Measurements from ENCODE around the gene NUP210. TPM values are rescaled to one million over a fixed set of nuclear protein-coding genes. Genes with fewer than 3 reads are reported as not detected.

The NUP210 gene
- total and polyA plus RNA-seq, 2 experiments from 2014 or later = 13.8 to 73.9 TPM

- no peak for TF ChIP-seq ETS1 (IDR thresholded peaks at IDR 0.05)
- no peak for TF ChIP-seq NANOG (IDR thresholded peaks at IDR 0.05; ENCODE audit: borderline replicate concordance)
- TF ChIP-seq JUNB (IDR thresholded peaks at IDR 0.05; ENCODE audit: unreplicated experiment) = no peak
- TF ChIP-seq ZNF331 (CRISPR knock-in tag; IDR thresholded peaks at IDR 0.05; ENCODE audit: low read depth) = no peak
- TF ChIP-seq CREB1 (CRISPR knock-in tag; IDR thresholded peaks at IDR 0.05; ENCODE audit: low read depth) = no peak
- TF ChIP-seq EZH2phosphoT487 (IDR thresholded peaks at IDR 0.05; ENCODE audit: unreplicated experiment) = no peak
- TF ChIP-seq, protein P1, sequence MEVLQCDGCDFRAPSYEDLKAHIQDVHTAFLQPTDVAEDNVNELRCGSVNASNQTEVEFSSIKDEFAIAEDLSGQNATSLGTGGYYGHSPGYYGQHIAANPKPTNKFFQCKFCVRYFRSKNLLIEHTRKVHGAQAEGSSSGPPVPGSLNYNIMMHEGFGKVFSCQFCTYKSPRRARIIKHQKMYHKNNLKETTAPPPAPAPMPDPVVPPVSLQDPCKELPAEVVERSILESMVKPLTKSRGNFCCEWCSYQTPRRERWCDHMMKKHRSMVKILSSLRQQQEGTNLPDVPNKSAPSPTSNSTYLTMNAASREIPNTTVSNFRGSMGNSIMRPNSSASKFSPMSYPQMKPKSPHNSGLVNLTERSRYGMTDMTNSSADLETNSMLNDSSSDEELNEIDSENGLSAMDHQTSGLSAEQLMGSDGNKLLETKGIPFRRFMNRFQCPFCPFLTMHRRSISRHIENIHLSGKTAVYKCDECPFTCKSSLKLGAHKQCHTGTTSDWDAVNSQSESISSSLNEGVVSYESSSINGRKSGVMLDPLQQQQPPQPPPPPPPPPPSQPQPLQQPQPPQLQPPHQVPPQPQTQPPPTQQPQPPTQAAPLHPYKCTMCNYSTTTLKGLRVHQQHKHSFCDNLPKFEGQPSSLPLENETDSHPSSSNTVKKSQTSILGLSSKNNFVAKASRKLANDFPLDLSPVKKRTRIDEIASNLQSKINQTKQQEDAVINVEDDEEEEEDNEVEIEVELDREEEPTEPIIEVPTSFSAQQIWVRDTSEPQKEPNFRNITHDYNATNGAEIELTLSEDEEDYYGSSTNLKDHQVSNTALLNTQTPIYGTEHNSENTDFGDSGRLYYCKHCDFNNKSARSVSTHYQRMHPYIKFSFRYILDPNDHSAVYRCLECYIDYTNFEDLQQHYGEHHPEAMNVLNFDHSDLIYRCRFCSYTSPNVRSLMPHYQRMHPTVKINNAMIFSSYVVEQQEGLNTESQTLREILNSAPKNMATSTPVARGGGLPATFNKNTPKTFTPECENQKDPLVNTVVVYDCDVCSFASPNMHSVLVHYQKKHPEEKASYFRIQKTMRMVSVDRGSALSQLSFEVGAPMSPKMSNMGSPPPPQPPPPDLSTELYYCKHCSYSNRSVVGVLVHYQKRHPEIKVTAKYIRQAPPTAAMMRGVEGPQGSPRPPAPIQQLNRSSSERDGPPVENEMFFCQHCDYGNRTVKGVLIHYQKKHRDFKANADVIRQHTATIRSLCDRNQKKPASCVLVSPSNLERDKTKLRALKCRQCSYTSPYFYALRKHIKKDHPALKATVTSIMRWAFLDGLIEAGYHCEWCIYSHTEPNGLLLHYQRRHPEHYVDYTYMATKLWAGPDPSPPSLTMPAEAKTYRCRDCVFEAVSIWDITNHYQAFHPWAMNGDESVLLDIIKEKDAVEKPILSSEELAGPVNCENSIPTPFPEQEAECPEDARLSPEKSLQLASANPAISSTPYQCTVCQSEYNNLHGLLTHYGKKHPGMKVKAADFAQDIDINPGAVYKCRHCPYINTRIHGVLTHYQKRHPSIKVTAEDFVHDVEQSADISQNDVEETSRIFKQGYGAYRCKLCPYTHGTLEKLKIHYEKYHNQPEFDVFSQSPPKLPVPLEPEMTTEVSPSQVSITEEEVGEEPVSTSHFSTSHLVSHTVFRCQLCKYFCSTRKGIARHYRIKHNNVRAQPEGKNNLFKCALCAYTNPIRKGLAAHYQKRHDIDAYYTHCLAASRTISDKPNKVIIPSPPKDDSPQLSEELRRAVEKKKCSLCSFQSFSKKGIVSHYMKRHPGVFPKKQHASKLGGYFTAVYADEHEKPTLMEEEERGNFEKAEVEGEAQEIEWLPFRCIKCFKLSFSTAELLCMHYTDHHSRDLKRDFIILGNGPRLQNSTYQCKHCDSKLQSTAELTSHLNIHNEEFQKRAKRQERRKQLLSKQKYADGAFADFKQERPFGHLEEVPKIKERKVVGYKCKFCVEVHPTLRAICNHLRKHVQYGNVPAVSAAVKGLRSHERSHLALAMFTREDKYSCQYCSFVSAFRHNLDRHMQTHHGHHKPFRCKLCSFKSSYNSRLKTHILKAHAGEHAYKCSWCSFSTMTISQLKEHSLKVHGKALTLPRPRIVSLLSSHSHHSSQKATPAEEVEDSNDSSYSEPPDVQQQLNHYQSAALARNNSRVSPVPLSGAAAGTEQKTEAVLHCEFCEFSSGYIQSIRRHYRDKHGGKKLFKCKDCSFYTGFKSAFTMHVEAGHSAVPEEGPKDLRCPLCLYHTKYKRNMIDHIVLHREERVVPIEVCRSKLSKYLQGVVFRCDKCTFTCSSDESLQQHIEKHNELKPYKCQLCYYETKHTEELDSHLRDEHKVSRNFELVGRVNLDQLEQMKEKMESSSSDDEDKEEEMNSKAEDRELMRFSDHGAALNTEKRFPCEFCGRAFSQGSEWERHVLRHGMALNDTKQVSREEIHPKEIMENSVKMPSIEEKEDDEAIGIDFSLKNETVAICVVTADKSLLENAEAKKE (CRISPR knock-in tag; IDR thresholded peaks at IDR 0.05) = no peak
These were observed 84.6 kb downstream of the NUP210 start (continued) for GRCh38 chr3:13335503-13335902.

DNA sequence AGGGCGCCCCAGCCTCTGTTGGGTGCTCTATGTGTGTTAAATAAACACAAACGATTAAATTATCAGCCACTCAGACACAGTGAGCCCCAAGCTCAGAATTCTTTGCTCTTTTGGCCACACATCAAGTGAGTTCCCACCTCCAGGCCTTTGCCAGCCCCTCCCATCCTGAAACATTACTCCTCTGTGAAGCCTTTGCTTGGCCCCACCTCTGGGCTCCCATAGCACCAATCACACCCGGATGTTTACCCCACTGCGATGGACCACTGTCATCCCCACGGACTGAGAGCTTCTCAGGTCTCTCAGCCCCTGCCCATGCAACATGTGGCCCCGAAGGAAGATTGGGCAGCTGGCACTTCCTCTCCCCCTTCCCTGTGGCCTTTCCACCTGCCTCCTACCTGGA is 85.1 kb downstream of the NUP210 start:
- peak; percentile 53 for ATAC-seq
- no peaks in the 10 kb centered on the region for H3K27me3 ChIP-seq (ENCODE audit: insufficient read depth)
- TF ChIP-seq POLR2AphosphoS5 (IDR thresholded peaks at IDR 0.05; ENCODE audit: low read depth) = no peak
- no peak for TF ChIP-seq CREB1 (CRISPR knock-in tag; IDR thresholded peaks at IDR 0.05; ENCODE audit: low read depth)
- TF ChIP-seq, protein P2, sequence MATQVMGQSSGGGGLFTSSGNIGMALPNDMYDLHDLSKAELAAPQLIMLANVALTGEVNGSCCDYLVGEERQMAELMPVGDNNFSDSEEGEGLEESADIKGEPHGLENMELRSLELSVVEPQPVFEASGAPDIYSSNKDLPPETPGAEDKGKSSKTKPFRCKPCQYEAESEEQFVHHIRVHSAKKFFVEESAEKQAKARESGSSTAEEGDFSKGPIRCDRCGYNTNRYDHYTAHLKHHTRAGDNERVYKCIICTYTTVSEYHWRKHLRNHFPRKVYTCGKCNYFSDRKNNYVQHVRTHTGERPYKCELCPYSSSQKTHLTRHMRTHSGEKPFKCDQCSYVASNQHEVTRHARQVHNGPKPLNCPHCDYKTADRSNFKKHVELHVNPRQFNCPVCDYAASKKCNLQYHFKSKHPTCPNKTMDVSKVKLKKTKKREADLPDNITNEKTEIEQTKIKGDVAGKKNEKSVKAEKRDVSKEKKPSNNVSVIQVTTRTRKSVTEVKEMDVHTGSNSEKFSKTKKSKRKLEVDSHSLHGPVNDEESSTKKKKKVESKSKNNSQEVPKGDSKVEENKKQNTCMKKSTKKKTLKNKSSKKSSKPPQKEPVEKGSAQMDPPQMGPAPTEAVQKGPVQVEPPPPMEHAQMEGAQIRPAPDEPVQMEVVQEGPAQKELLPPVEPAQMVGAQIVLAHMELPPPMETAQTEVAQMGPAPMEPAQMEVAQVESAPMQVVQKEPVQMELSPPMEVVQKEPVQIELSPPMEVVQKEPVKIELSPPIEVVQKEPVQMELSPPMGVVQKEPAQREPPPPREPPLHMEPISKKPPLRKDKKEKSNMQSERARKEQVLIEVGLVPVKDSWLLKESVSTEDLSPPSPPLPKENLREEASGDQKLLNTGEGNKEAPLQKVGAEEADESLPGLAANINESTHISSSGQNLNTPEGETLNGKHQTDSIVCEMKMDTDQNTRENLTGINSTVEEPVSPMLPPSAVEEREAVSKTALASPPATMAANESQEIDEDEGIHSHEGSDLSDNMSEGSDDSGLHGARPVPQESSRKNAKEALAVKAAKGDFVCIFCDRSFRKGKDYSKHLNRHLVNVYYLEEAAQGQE (IDR thresholded peaks at IDR 0.05; ENCODE audit: unreplicated experiment) = no peak
- TF ChIP-seq EZH2phosphoT487 (IDR thresholded peaks at IDR 0.05; ENCODE audit: unreplicated experiment) = no peak
- no peak for TF ChIP-seq ZNF114 (CRISPR knock-in tag; IDR thresholded peaks at IDR 0.05)

More for the DNA sequence above, 85.1 kb downstream of the NUP210 start:
- Histone ChIP-seq H3K4me2 (no peak overlapping the region), H3K36me3 (ENCODE audit: insufficient read depth) (no peaks in the 10 kb centered on the region; the same call in 1 of the 2 replicates), H3K9me2 (ENCODE audit: insufficient read depth) (no peaks in the 10 kb centered on the region), H3K4me3 (no peak overlapping the region), H2AFZ (no peak overlapping the region), H4K20me1 (replicated peaks; ENCODE audit: insufficient read depth) (no peaks in the 10 kb centered on the region), H3K27ac (ENCODE audit: low read depth) (no peak overlapping the region), H3F3A (replicated peaks; ENCODE audit: low read depth) (no peaks in the 10 kb centered on the region), H3K79me2 (replicated peaks; ENCODE audit: insufficient read depth) (no peaks in the 10 kb centered on the region), H3K4me1 (ENCODE audit: insufficient read depth) (no peaks in the 10 kb centered on the region)
- no peak for DNase-seq (ENCODE audit: low spot score)
- H3K27me3 Mint-ChIP-seq (ENCODE audit: insufficient read depth, low read depth, poor library complexity) = no peaks in the 10 kb centered on the region
- no peaks in the 10 kb centered on the region; the same call in 2 of the 3 replicates for H3K9me3 Mint-ChIP-seq
- no peak overlapping the region for H3K4me3 Mint-ChIP-seq
- H3K27ac Mint-ChIP-seq = 0 out of 2 replicates have a peak overlapping the region, but pooled peaks have one; percentile 14
- H3K36me3 Mint-ChIP-seq (ENCODE audit: low read depth) = peaks cover 73% of the 10 kb centered on the region
- H3K4me1 Mint-ChIP-seq = peaks cover 9% of the 10 kb centered on the region; the same call in 1 of the 3 replicates

All from GM23338 (cell line).